Mammary epithelial cell (primary cell): ENCODE results near the gene MYADML2.

Experiments used
- EZH2 ChIP-seq: IDR thresholded peaks from 2 replicates; pipeline ENCODE4 v1.6.1; 2012; ENCODE audit warnings: low read length, inconsistent platforms, borderline replicate concordance
- TF ChIP-seq, protein P1 (sequence below), 2 donors: IDR thresholded peaks in 1 of 2; conservative IDR thresholded peaks in 1 of 2; 2 replicates each; pipeline ENCODE4 v1.5.1; 2011 to 2012; ENCODE audit warnings: inconsistent platforms in 2 of 2, low read length in 2 of 2, mild to moderate bottlenecking in 2 of 2, control low read depth in 1 of 2, low read depth in 1 of 2; ENCODE audit not compliant: insufficient read depth in 1 of 2; ENCODE audit errors: extremely low read depth in 1 of 2

DNA sequence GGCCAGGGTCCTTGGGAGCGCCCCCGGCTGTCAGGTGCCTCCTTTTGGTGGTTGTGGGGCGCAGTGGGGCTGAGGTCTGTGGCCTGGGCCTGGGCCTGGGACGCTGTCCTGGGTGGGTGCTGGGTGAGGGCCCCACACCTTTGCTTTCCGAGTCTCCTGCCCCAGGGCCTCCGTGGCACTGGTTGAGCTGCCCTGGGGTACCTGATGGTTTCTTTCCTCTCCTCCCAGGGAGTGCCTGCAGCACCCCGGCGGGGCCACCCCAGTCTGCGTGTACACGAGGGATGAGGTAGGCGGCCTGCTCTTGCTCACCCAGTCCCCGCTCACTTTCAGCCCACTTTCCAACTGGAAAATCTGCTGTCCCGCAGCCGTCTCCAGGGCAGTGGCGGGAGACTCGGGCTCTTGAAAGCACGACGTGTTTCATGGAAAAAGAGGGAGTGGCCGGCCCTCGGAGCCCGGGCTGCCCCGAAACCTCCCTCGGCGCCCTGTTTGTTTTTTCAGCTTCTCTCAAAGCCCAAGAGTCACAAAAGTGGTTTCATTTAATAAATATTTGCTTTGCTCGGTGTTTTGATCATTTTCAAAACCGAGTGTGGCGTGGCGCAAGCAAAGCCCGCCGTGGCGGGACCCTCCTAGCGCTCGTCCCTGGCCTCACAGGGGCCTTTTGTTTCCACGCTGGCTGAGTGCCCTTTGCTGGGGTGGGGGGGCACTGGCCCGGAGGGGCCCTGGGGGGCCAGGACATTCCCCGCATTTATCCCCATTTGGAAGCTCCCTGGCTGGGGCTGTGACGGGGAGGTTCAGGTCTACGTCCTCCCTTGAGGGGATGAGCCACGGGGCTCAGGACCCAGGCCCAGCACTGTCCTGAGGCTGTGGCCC, 47.8 kb upstream of the MYADML2 start:
- TF ChIP-seq, protein P1, sequence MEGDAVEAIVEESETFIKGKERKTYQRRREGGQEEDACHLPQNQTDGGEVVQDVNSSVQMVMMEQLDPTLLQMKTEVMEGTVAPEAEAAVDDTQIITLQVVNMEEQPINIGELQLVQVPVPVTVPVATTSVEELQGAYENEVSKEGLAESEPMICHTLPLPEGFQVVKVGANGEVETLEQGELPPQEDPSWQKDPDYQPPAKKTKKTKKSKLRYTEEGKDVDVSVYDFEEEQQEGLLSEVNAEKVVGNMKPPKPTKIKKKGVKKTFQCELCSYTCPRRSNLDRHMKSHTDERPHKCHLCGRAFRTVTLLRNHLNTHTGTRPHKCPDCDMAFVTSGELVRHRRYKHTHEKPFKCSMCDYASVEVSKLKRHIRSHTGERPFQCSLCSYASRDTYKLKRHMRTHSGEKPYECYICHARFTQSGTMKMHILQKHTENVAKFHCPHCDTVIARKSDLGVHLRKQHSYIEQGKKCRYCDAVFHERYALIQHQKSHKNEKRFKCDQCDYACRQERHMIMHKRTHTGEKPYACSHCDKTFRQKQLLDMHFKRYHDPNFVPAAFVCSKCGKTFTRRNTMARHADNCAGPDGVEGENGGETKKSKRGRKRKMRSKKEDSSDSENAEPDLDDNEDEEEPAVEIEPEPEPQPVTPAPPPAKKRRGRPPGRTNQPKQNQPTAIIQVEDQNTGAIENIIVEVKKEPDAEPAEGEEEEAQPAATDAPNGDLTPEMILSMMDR (conservative IDR thresholded peaks at IDR 0.05 in 1 of 2, IDR thresholded peaks at IDR 0.05 in 1 of 2; ENCODE audit: extremely low read depth in 1 of 2, insufficient read depth in 1 of 2, low read depth in 1 of 2, low read length in 2 of 2) = no peak
- TF ChIP-seq EZH2 = no peak
